ENCODE results near the gene DROSHA. TPM values are rescaled to one million over a fixed set of nuclear protein-coding genes. Genes with fewer than 3 reads are reported as not detected.
A peak's percentile ranks its signal among the peaks of the same experiment; 100 is the strongest.
"Not testable (repeated sequence)": the region's sequence is repeated elsewhere in the genome, so short reads cannot be mapped to it uniquely, and the experiment has no call there.

Gene DROSHA
- total RNA-seq, 1 donor from 2014 or later = 57.8 TPM

GRCh38 chr5:31421806-31422586 lies 109.9 kb downstream of the DROSHA start:
- no peak for DNase-seq (ENCODE audit: extremely low read depth, low read depth, low spot score)

GRCh38 chr5:31417512-31417911 lies 114.4 kb downstream of the DROSHA start:
- no peak for DNase-seq (ENCODE audit: extremely low read depth, low read depth, low spot score)

DNA sequence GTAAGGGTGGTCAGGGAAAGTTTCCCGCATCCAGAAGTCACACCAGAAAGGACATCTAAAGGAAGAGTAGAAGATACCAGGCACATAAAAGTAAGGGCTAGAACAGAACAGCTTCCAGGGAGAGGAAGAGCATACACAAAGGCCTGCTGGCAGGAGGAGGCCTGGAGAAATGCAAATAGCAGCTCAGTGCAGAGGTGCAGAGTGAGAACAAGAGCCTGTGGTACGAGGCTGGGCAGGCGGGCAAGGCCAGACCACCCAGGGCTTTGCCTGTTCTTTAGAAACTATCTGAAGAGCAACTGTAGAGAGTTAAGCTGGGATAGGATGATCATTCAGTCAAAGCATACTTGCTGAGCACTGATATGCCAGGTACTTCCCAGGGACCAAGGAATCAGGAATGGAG lies 115.3 kb downstream of the DROSHA start:
- DNase-seq (ENCODE audit: extremely low read depth, low read depth, low spot score) = no peak

DNA sequence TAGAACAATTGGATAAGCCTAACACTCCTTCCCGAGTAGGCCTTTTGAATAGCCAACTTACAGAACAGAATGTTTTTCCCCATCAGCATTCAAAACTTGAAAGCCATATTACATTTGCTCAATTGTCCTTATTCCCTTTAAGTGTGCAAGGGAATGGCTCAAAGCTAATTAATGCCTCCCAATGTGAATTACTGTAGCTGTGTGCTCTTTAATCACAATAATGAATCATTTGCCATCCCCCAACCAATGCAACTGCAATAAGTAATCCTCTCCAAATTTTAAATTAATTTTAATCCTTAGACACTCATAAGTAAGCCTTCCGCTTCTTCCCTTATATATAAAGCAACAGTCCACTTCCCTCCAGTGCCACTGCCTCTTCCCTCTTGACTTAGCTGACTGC lies 115.9 kb downstream of the DROSHA start:
- DNase-seq (ENCODE audit: extremely low read depth, low read depth, low spot score) = no peak

DNA sequence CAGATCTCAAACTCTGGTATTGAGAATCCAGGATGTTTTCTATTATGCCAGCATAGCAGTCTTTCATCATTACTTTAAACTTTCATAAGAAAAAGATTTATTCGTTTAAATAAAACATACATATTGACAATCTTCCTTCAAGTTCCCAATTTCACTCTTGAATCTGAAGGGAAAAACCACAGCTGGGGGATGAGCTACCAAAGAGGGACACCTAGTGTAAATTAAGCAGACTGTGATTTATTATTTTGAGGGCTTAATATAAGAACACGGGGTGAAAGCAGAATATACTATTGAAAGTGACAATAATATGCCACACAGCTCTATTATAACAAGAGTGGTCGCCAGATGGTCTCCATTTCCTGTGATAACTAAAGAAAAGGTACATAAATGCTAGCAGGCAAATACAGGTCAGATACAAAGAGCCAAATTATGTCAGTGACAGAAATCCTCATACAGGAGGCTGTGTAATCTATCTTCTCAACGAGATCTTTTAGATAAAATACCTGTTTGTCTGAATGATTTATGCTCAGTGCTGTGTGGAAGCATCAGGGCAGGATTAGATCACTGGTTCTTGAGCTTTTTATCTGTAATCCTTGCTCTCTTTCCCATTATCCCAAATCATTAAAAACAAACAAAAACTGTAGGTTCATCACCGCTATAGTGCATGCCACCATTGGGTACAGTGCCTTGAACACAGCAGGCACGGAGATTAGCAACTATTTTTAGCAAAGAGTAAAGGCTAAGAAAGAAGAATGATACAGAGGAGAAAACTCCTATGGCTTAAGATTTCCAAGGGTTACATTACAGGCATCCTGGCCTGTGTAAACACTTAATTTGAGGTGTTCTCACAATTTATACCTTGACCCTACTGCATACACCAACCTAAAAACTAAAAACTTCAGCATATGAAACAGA lies 116.6 kb downstream of the DROSHA start:
- no peak for DNase-seq (ENCODE audit: extremely low read depth, low read depth, low spot score)

- DNase-seq (ENCODE audit: extremely low read depth, low read depth, low spot score) = no peak
These were observed 118.7 kb downstream of the DROSHA start for GRCh38 chr5:31413030-31413812.

- DNase-seq (ENCODE audit: extremely low read depth, low read depth, low spot score) = peak; percentile 31
These were observed 119.6 kb downstream of the DROSHA start for GRCh38 chr5:31412324-31412723.

DNA sequence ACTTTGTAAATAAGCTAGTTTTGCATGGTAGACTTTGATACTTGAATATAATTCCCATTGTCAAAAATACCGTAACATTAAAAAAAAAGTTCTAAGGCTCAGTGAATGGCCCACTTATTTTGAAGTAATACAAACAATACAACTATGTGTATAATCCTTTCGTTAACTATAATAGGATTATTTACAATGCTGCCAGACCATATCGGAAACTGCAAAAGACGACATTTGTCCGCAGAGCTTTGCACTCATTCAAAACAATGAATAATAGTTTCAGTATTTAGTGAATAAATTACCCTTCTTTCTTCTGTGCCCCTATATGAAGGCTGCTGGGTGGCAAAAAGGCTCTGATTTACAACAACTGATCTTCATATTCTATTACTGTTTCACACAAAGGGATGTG lies 121.8 kb downstream of the DROSHA start:
- DNase-seq (ENCODE audit: extremely low read depth, low read depth, low spot score) = no peak

GRCh38 chr5:31408814-31409213 lies 123.1 kb downstream of the DROSHA start:
- no peak for DNase-seq (ENCODE audit: extremely low read depth, low read depth, low spot score)

GRCh38 chr5:31407921-31408693 lies 123.8 kb downstream of the DROSHA start:
- DNase-seq (ENCODE audit: extremely low read depth, low read depth, low spot score) = no peak

DNA sequence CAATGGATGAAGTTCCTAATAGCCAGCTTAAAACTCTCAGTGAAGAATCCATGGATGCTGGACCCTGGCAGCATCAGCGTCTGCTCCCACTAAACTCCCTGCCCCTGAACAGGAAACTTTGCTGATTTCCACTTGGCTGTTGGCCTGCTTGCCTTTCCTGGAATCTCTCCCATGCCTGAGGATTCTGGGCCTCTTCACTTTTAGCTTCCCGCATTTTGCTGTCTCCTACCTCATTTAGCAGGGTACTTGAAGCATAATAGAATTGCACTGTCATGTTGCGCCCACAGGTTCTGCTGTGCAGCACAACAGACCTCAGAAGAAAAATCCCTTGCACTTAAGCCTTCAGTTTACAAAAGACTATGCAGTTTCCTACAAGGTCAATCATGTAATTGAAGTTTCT lies 127.6 kb downstream of the DROSHA start:
- DNase-seq (ENCODE audit: extremely low read depth, low read depth, low spot score) = no peak

DNA sequence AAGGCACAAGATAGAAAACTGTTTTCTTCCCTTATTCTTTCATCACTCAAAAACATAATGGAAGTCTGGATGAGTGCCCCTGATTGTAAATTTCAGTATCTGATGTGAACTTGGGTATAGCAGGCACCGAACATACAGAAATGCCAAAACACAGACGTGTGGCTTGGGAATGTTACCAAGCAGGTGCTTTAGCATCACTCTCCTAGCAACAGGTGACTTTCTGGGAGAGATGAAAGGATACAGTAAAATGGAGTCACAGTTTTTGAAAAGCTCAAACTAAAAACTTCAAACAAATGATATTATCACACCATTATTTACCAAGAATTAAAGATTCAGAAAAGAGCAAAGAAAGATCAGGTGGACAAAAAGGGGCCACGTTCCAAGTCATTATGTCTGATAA lies 130.2 kb downstream of the DROSHA start:
- no peak for DNase-seq (ENCODE audit: extremely low read depth, low read depth, low spot score)

DNA sequence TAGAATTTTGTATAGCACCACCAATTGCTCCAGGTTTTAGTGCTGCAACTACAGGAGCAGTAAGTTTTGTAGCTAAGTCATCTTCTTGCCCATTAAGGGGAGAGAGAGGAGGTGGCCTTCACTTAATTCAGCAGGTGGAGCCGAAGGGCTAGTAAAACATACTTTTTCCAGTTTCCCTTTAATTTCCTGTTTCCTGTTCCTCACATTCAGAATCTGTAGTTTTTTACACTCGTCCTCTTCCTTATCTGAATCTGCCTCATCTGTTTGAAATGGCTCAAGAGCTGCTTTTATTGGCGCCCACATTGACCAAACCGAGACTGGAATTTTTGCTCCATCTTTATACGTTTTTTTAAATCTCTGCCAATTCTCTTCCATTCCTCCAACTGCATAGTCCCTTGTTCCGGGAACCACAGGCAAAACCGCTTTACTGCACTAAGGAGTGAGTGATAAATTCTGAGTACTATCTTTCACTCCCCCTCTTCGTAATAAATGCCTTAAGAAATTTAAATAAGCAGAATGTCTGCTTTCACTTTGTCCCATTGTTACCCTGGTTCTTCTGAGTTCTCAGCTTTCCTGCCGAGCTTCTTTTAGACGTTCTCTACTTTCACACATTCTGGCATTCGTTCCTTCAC lies 133.9 kb downstream of the DROSHA start:
- DNase-seq (ENCODE audit: extremely low read depth, low read depth, low spot score) = no peak

DNA sequence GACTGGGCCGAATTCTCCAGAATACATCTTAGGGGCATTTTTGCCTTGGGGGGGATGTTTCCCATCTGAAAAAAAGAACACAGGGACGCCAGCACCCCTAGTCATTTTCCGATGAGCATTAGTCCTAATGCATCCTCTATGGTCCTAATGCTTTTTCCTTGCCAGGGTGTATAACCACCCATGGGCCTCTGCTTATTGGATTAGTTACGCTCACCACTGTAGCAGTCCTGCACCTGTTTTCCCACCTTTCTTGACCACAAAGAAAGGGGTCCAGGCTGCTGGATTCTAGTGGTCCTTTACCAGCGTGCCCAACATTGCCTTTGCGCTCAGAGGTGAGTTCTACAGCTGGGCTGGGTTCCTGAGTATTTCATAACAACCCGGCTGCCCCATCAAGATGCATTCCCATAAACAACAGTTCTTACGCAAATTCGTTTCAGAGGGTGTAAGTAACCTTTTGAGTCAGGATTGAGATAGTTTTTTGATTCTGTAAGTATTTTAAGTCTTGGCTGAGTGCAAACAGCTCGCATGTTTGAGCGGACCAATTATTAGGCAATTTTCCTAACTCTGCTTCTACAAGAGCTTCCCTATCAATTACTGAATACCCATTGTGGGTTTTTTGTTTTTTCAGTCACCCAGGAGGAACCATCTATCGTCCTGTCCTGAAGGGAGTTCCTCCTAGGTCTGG lies 135.1 kb downstream of the DROSHA start:
- no peak for DNase-seq (ENCODE audit: extremely low read depth, low read depth, low spot score)

DNA sequence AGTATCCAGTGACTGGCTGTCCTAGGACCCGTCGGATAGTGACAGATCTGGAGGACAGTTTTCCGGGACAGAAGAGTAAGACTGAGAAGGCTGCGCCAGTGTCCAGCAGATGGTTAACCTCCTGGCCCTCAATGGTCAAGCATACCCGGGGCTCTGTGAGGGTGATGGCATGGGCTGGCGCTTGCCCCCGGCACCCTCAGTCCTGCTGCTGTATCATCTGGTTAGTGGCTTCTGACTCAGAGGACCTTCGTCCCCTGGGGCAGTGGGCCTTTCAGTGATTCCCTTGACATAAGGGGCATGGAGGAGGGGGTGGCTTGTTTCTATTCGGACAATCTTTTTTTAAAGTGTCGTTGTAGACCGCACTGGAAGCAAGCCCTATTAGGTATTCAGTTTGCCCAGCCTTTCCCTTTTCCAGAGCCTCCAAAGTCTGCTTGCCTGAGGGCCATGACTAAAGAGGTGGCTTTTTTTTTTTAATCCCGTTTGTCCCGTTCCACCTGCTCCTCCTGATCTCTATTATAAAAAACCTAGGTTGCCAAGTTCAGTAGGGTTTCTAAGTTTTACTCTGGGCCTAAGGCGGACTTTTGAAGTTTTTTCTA lies 136.3 kb downstream of the DROSHA start:
- DNase-seq (ENCODE audit: extremely low read depth, low read depth, low spot score) = not testable (repeated sequence)

DNA sequence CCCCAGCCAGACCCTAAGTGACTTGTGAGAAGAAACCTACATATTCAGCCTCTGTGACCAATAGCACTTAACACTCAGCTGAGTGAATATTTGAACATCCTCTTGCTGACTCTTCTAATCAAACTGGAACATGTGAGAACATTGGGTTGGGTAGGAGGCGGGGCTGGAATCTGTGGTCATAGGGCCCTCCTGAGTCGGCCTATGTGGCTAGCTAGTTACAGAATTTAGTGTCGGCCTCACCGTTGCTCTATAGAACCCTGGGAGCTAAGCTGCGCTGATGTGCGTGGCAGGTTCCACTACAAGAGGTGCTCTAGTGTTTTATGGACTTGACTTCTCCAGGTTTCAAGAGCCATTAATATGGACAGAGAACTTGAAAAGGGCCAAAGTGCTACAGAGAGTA lies 138.8 kb downstream of the DROSHA start:
- no peak for DNase-seq (ENCODE audit: extremely low read depth, low read depth, low spot score)

DNA sequence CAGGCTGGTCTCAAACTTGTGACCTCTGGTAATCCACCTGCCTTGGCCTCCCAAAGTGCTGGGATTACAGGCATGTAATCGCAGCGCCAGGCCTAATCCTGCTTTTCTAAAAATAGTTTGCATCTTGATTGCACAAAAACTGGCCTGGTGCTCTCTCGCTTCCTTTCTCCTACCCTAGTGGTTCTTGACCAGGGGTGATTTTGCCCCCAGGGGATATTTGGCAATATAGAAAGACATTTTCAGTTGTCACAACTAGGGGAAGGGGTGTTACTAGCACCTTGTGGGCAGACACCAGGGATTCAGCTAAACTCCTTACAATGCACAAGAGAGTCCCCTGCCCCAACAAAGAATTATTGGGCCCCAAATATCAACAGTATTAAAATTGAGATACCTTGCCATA lies 139.8 kb downstream of the DROSHA start:
- DNase-seq (ENCODE audit: extremely low read depth, low read depth, low spot score) = no peak

DNA sequence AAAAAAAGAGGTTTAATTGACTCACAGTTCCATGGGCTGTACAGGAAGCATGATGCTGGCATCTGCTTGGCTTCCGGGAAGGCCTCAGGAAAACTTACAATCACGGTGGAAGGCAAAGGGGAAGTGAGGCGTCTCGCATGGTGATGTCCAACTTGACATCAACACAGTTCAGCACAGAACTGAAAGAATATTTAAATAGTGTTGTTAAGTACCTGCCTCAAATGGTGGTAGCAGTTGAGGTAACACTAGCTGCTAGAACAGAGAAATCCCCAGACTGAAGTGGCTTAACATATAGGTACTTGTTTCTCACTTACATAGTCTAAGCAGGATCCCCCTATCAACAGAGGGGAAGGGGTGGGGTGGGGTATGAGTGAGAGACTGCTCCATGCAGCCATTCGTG lies 141.6 kb downstream of the DROSHA start:
- DNase-seq (ENCODE audit: extremely low read depth, low read depth, low spot score) = no peak
